Trophoblast cell (in vitro differentiated cells and primary cell): ENCODE measurements around the gene SLC1A7.

Source experiments
- DNase-seq, 2 donors: peaks; one replicate each; pipeline ENCODE4 v3.0.0-alpha.2; 2016
- H2AFZ ChIP-seq: 2 replicates; pipeline ENCODE4 v1.6.1; 2013; ENCODE audit warnings: low read length, moderate library complexity, mild to moderate bottlenecking; ENCODE audit not compliant: insufficient read depth, poor library complexity
- H2AK5ac ChIP-seq: 2 replicates; pipeline ENCODE4 v1.6.1; 2013; ENCODE audit warnings: mild to moderate bottlenecking, low read length
- H2BK120ac ChIP-seq: 2 replicates; pipeline ENCODE4 v1.6.1; 2013; ENCODE audit warnings: low read length, mild to moderate bottlenecking, moderate library complexity; ENCODE audit not compliant: insufficient read depth, poor library complexity
- H2BK12ac ChIP-seq: 2 replicates; pipeline ENCODE4 v1.6.1; 2013; ENCODE audit warnings: mild to moderate bottlenecking, low read length, moderate library complexity
- H2BK5ac ChIP-seq: 2 replicates; pipeline ENCODE4 v1.6.1; 2013; ENCODE audit warnings: low read length, low read depth, moderate library complexity, mild to moderate bottlenecking; ENCODE audit not compliant: poor library complexity
- H3K14ac ChIP-seq: 2 replicates; pipeline ENCODE4 v1.6.1; 2013; ENCODE audit warnings: mild to moderate bottlenecking, low read length
- H3K18ac ChIP-seq: 2 replicates; pipeline ENCODE4 v1.6.1; 2013; ENCODE audit warnings: mild to moderate bottlenecking, low read length
- H3K23ac ChIP-seq: 2 replicates; pipeline ENCODE4 v1.6.1; 2013; ENCODE audit warnings: low read length
- H3K27ac ChIP-seq: 2 replicates; pipeline ENCODE4 v1.5.1; 2013; ENCODE audit warnings: low read depth, mild to moderate bottlenecking, inconsistent platforms, low read length, moderate library complexity
- H3K27me3 ChIP-seq: 2 replicates; pipeline ENCODE4 v1.6.1; 2013; ENCODE audit warnings: inconsistent platforms, mild to moderate bottlenecking, low read length, moderate library complexity; ENCODE audit not compliant: insufficient read depth
- H3K36me3 ChIP-seq, 2 experiments: 1 replicate in 1 of 2; 2 replicates in 1 of 2; pipeline ENCODE4 v1.6.1; 2013; ENCODE audit warnings: low read length in 2 of 2, mild to moderate bottlenecking in 2 of 2, moderate library complexity in 1 of 2; ENCODE audit not compliant: insufficient read depth in 2 of 2, control insufficient read depth in 1 of 2
- H3K4ac ChIP-seq: 2 replicates; pipeline ENCODE4 v1.6.1; 2013; ENCODE audit warnings: low read depth, mild to moderate bottlenecking, low read length, moderate library complexity
- H3K4me1 ChIP-seq, 2 experiments: 1 replicate in 1 of 2; 2 replicates in 1 of 2; pipeline ENCODE4 v1.6.1; 2013; ENCODE audit warnings: low read length in 2 of 2, mild to moderate bottlenecking in 2 of 2, moderate library complexity in 1 of 2; ENCODE audit not compliant: insufficient read depth in 2 of 2, control insufficient read depth in 1 of 2
- H3K4me2 ChIP-seq: 2 replicates; pipeline ENCODE4 v1.6.1; 2013; ENCODE audit warnings: inconsistent platforms, mild to moderate bottlenecking, low read length, moderate library complexity
- H3K4me3 ChIP-seq: 2 replicates; pipeline ENCODE4 v1.5.1; 2013; ENCODE audit warnings: mild to moderate bottlenecking, low read depth, low read length, inconsistent platforms
- H3K79me1 ChIP-seq: one replicate; pipeline ENCODE4 v1.6.1; 2013; ENCODE audit warnings: low read length
- H3K79me2 ChIP-seq: 2 replicates; pipeline ENCODE4 v1.6.1; 2013; ENCODE audit warnings: low read length, mild to moderate bottlenecking; ENCODE audit not compliant: control insufficient read depth, insufficient read depth, poor library complexity
- H3K9ac ChIP-seq: 2 replicates; pipeline ENCODE4 v1.6.1; 2013; ENCODE audit warnings: mild to moderate bottlenecking, low read length
- H3K9me3 ChIP-seq: 2 replicates; pipeline ENCODE4 v1.6.1; 2013; ENCODE audit warnings: low read depth, mild to moderate bottlenecking, control low read depth, inconsistent platforms, low read length; ENCODE audit not compliant: insufficient read depth
- H4K12ac ChIP-seq: 2 replicates; pipeline ENCODE4 v1.6.1; 2013; ENCODE audit warnings: low read depth, mild to moderate bottlenecking, low read length, moderate library complexity
- H4K8ac ChIP-seq: 2 replicates; pipeline ENCODE4 v1.6.1; 2013; ENCODE audit warnings: low read depth, mild to moderate bottlenecking, low read length, moderate library complexity
- H4K91ac ChIP-seq: one replicate; pipeline ENCODE4 v1.6.1; 2013; ENCODE audit warnings: low read depth, mild to moderate bottlenecking, low read length, moderate library complexity
- WGBS: extraction: QIAGEN DNeasy Blood & Tissue Kit; methylation state at CpG from one replicate; pipeline ENCODE4 v1.1.7; 2013; ENCODE audit warnings: missing lambda C conversion rate; ENCODE audit not compliant: insufficient read length, insufficient coverage; ENCODE audit errors: extremely low coverage; 5-methylcytosine and 5-hydroxymethylcytosine counted together

The SLC1A7 gene

GRCh38 chr1:53073287-53073686 lies 69.2 kb downstream of the SLC1A7 start:
- Histone ChIP-seq H2AFZ (no peak overlapping the region), H3K9ac (no peak overlapping the region), H3K4me1 (no peaks in the 10 kb centered on the region), H2BK5ac (no peak overlapping the region), H3K79me2 (no peaks in the 10 kb centered on the region), H3K9me3 (no peaks in the 10 kb centered on the region), H3K36me3 (no peaks in the 10 kb centered on the region), H4K91ac (no peak overlapping the region), H3K14ac (no peak overlapping the region), H3K27ac (no peak overlapping the region), H3K79me1 (no peaks in the 10 kb centered on the region), H3K18ac (no peak overlapping the region), H4K12ac (no peak overlapping the region), H2BK12ac (no peak overlapping the region), H4K8ac (no peak overlapping the region), H3K4me3 (no peak overlapping the region), H3K27me3 (no peaks in the 10 kb centered on the region), H3K23ac (no peak overlapping the region), H3K4ac (no peak overlapping the region), H3K4me2 (no peak overlapping the region), H2AK5ac (no peak overlapping the region), H2BK120ac (no peak overlapping the region)
- WGBS: no CpG with 5 or more reads among the region's 7 CpGs
- DNase-seq: no peak

- Histone ChIP-seq H3K79me1 (no peaks in the 10 kb centered on the region), H4K12ac (no peak overlapping the region), H3K79me2 (no peaks in the 10 kb centered on the region), H3K9me3 (no peaks in the 10 kb centered on the region), H2BK5ac (no peak overlapping the region), H3K4ac (no peak overlapping the region), H4K91ac (no peak overlapping the region), H3K27me3 (no peaks in the 10 kb centered on the region), H3K18ac (no peak overlapping the region), H3K4me2 (no peak overlapping the region), H2BK12ac (no peak overlapping the region), H3K4me1 (no peaks in the 10 kb centered on the region), H4K8ac (no peak overlapping the region), H3K9ac (no peak overlapping the region), H3K36me3 (no peaks in the 10 kb centered on the region), H3K4me3 (no peak overlapping the region), H2BK120ac (no peak overlapping the region), H3K23ac (no peak overlapping the region), H3K27ac (no peak overlapping the region), H3K14ac (no peak overlapping the region), H2AFZ (no peak overlapping the region), H2AK5ac (no peak overlapping the region)
- WGBS: no CpG with 5 or more reads among the region's 1 CpG
- no peak for DNase-seq
These were observed 70.5 kb downstream of the SLC1A7 start for GRCh38 chr1:53071915-53072314.

GRCh38 chr1:53071167-53071865 lies 71.1 kb downstream of the SLC1A7 start:
- Histone ChIP-seq H3K4ac (no peak overlapping the region), H2BK5ac (no peak overlapping the region), H3K27ac (no peak overlapping the region), H3K18ac (no peak overlapping the region), H4K12ac (no peak overlapping the region), H3K27me3 (no peaks in the 10 kb centered on the region), H2AK5ac (no peak overlapping the region), H3K4me3 (no peak overlapping the region), H4K91ac (no peak overlapping the region), H2BK120ac (no peak overlapping the region), H2BK12ac (no peak overlapping the region), H2AFZ (no peak overlapping the region), H3K79me1 (no peaks in the 10 kb centered on the region), H3K9ac (no peak overlapping the region), H3K14ac (no peak overlapping the region), H3K79me2 (no peaks in the 10 kb centered on the region), H3K23ac (no peak overlapping the region), H3K36me3 (no peaks in the 10 kb centered on the region), H4K8ac (no peak overlapping the region), H3K4me2 (no peak overlapping the region), H3K4me1 (no peaks in the 10 kb centered on the region), H3K9me3 (no peaks in the 10 kb centered on the region)
- no CpG with 5 or more reads among the region's 17 CpGs for WGBS
- DNase-seq: no peak

- no peaks in the 10 kb centered on the region for H3K27me3 ChIP-seq
- H3K79me1 ChIP-seq: no peaks in the 10 kb centered on the region
- H4K8ac ChIP-seq: no peak overlapping the region
- H3K4me2 ChIP-seq: no peak overlapping the region
- no peak overlapping the region for H3K27ac ChIP-seq
- no peak for DNase-seq
- no peaks in the 10 kb centered on the region for H3K79me2 ChIP-seq
- H3K4me3 ChIP-seq: no peak overlapping the region
- no CpG with 5 or more reads among the region's 12 CpGs for WGBS
- H2AFZ ChIP-seq: no peak overlapping the region
- H3K23ac ChIP-seq: no peak overlapping the region
- H3K9ac ChIP-seq: no peak overlapping the region
- H4K12ac ChIP-seq: no peak overlapping the region
- no peak overlapping the region for H2BK120ac ChIP-seq
- H4K91ac ChIP-seq: no peak overlapping the region
- no peak overlapping the region for H2BK12ac ChIP-seq
- H3K18ac ChIP-seq: no peak overlapping the region
- H3K14ac ChIP-seq: no peak overlapping the region
- no peak overlapping the region for H2BK5ac ChIP-seq
- no peak overlapping the region for H2AK5ac ChIP-seq
- H3K4ac ChIP-seq: no peak overlapping the region
- no peaks in the 10 kb centered on the region for H3K4me1 ChIP-seq
- H3K9me3 ChIP-seq: no peaks in the 10 kb centered on the region
- no peaks in the 10 kb centered on the region for H3K36me3 ChIP-seq
These were observed 71.8 kb downstream of the SLC1A7 start for GRCh38 chr1:53070621-53071020.
